ENCODE measurements around the gene FHL3.

FHL3 gene

GRCh38 chr1:38037221-38037939, 32.1 kb upstream of the FHL3 start:
- in situ Hi-C loops (cut with MboI; ENCODE audit: low sequenced_read_pairs), result loop anchor here (25.0 kb wide), 1 partner anchor 550 kb away; no protein-coding TSS in a partner anchor

- in situ Hi-C loops (cut with MboI; ENCODE audit: low sequenced_read_pairs), result loop anchor here (25.0 kb wide), 1 partner anchor 552 kb away; no protein-coding TSS in a partner anchor
These were observed 29.6 kb upstream of the FHL3 start for GRCh38 chr1:38034871-38035270.

- in situ Hi-C loops (cut with MboI; ENCODE audit: low sequenced_read_pairs), result loop anchor here (25.0 kb wide), 1 partner anchor 554 kb away; no protein-coding TSS in a partner anchor
These were observed 27.7 kb upstream of the FHL3 start for GRCh38 chr1:38032992-38033391.

GRCh38 chr1:38031513-38031866, 26.2 kb upstream of the FHL3 start:
- in situ Hi-C loops (cut with MboI; ENCODE audit: low sequenced_read_pairs), result loop anchor here (25.0 kb wide), 1 partner anchor 556 kb away; no protein-coding TSS in a partner anchor

- in situ Hi-C loops (cut with MboI; ENCODE audit: low sequenced_read_pairs), result loop anchor here (25.0 kb wide), 1 partner anchor 556 kb away; no protein-coding TSS in a partner anchor
These were observed 25.5 kb upstream of the FHL3 start for GRCh38 chr1:38030596-38031512.

GRCh38 chr1:38029685-38030511, 24.6 kb upstream of the FHL3 start:
- in situ Hi-C loops (cut with MboI; ENCODE audit: low sequenced_read_pairs), result loop anchor here (10.0 to 25.0 kb wide), 2 partner anchors 557 to 805 kb away; no protein-coding TSS in a partner anchor

- in situ Hi-C loops (cut with MboI; ENCODE audit: low sequenced_read_pairs), result loop anchor here (10.0 to 25.0 kb wide), 2 partner anchors 558 to 806 kb away; no protein-coding TSS in a partner anchor
These were observed 23.9 kb upstream of the FHL3 start for GRCh38 chr1:38029081-38029681.

- in situ Hi-C loops (cut with MboI; ENCODE audit: low sequenced_read_pairs), result loop anchor here (10.0 to 25.0 kb wide), 2 partner anchors 559 to 806 kb away; no protein-coding TSS in a partner anchor
These were observed 23.4 kb upstream of the FHL3 start for GRCh38 chr1:38028671-38029070.

GRCh38 chr1:38028105-38028591, 22.8 kb upstream of the FHL3 start:
- in situ Hi-C loops (cut with MboI; ENCODE audit: low sequenced_read_pairs), result loop anchor here (10.0 to 25.0 kb wide), 2 partner anchors 559 to 807 kb away; no protein-coding TSS in a partner anchor

- in situ Hi-C loops (cut with MboI; ENCODE audit: low sequenced_read_pairs), result loop anchor here (10.0 to 25.0 kb wide), 2 partner anchors 560 to 807 kb away; no protein-coding TSS in a partner anchor
These were observed 22.1 kb upstream of the FHL3 start for GRCh38 chr1:38027201-38028104.

GRCh38 chr1:38026592-38027200, 21.4 kb upstream of the FHL3 start:
- in situ Hi-C loops (cut with MboI; ENCODE audit: low sequenced_read_pairs), result loop anchor here (10.0 to 25.0 kb wide), 2 partner anchors 561 to 808 kb away; no protein-coding TSS in a partner anchor

GRCh38 chr1:38025664-38026063, 20.4 kb upstream of the FHL3 start:
- in situ Hi-C loops (cut with MboI; ENCODE audit: low sequenced_read_pairs), result loop anchor here (10.0 to 25.0 kb wide), 2 partner anchors 562 to 809 kb away; no protein-coding TSS in a partner anchor

GRCh38 chr1:38025233-38025632, 19.9 kb upstream of the FHL3 start:
- in situ Hi-C loops (cut with MboI; ENCODE audit: low sequenced_read_pairs), result loop anchor here (10.0 to 25.0 kb wide), 2 partner anchors 562 to 810 kb away; no protein-coding TSS in a partner anchor

GRCh38 chr1:38022810-38023209, 17.5 kb upstream of the FHL3 start:
- in situ Hi-C loops (cut with MboI; ENCODE audit: low sequenced_read_pairs), result loop anchor here (10.0 kb wide), 1 partner anchor 812 kb away; no protein-coding TSS in a partner anchor

GRCh38 chr1:38021969-38022368, 16.7 kb upstream of the FHL3 start:
- in situ Hi-C loops (cut with MboI; ENCODE audit: low sequenced_read_pairs), result loop anchor here (10.0 kb wide), 1 partner anchor 813 kb away; no protein-coding TSS in a partner anchor

- in situ Hi-C loops (cut with MboI; ENCODE audit: low sequenced_read_pairs), result loop anchor here (10.0 kb wide), 1 partner anchor 814 kb away; no protein-coding TSS in a partner anchor
These were observed 15.1 kb upstream of the FHL3 start for GRCh38 chr1:38020396-38020795.

GRCh38 chr1:38018864-38019343, 13.6 kb upstream of the FHL3 start:
- in situ Hi-C loops (cut with MboI; ENCODE audit: low sequenced_read_pairs), result no loop called here

Measured in HL-60/S4 treated with retinoic acid at 250 ng/mL for 4 days and 3 days (cell line).